ENCODE measurements around the gene ARHGAP21. TPM values are rescaled to one million over a fixed set of nuclear protein-coding genes. Genes with fewer than 3 reads are reported as not detected.
A peak's percentile ranks its signal among the peaks of the same experiment; 100 is the strongest.
"Not testable (repeated sequence)": the region's sequence is repeated elsewhere in the genome, so short reads cannot be mapped to it uniquely, and the experiment has no call there.

ARHGAP21 gene
- 100 to 1,000 TPM in 1 of 2 donors, 10 to 100 TPM in 1; 95.6 to 101 TPM for total RNA-seq

DNA sequence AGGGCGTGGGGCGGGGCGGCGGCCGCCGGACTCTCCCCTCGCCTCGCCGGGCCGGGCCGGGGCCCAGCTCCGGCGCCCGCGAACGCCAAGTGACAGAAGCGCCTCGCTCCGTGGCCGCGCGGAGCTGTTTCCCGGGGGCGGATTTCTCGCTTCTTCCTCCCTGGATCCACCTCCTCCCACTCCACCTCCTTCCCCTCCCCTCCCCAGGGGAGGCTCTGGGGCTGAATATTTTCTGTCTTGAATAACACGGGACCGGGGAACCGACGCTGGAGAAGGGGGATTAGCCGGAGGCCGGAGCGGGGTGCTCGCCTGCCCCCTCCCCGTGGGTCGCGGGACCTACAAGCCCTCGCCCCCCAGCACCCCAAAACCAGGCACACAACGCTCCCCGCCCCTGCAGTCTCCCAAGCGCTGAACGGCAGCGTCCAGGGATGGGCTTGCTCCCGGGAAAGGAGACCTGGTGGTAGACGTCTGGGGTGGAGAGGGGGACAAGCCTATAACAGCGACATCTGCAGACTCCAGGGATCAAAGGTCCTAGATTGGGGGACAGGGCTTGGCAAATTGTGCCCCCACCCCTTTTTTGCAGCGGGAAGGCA, at the start of gene ARHGAP21:
Gene ARHGAP21 (minus strand): TSS at position 100 of the 593 bp plus-strand sequence. CDS start 1,988 bp downstream, outside the sequence.
- Histone ChIP-seq H3K4me1 (ENCODE audit: control insufficient read depth in 1 of 2, low read depth in 2 of 2) (peaks cover 3 to 21% of the 10 kb centered on the region in 2 donors), H3K4me3 (peak within 1 kb of the TSS; percentile 97), H3K27ac (peak within 1 kb of the TSS; percentile 96 to 98), H3K36me3 (no peaks in the 10 kb centered on the region), H3K27me3 (replicated peaks; ENCODE audit: insufficient read depth) (no peaks in the 10 kb centered on the region), H3K9me3 (no peaks in the 10 kb centered on the region)
- peak; percentile 21 for DNase-seq (ENCODE audit: low spot score)
- peak; percentile 33 for ATAC-seq (ENCODE audit: insufficient number of reproducible peaks, low FRiP score, low read depth)
- TF ChIP-seq, protein P1, sequence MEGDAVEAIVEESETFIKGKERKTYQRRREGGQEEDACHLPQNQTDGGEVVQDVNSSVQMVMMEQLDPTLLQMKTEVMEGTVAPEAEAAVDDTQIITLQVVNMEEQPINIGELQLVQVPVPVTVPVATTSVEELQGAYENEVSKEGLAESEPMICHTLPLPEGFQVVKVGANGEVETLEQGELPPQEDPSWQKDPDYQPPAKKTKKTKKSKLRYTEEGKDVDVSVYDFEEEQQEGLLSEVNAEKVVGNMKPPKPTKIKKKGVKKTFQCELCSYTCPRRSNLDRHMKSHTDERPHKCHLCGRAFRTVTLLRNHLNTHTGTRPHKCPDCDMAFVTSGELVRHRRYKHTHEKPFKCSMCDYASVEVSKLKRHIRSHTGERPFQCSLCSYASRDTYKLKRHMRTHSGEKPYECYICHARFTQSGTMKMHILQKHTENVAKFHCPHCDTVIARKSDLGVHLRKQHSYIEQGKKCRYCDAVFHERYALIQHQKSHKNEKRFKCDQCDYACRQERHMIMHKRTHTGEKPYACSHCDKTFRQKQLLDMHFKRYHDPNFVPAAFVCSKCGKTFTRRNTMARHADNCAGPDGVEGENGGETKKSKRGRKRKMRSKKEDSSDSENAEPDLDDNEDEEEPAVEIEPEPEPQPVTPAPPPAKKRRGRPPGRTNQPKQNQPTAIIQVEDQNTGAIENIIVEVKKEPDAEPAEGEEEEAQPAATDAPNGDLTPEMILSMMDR (IDR thresholded peaks at IDR 0.05): no peak

DNA sequence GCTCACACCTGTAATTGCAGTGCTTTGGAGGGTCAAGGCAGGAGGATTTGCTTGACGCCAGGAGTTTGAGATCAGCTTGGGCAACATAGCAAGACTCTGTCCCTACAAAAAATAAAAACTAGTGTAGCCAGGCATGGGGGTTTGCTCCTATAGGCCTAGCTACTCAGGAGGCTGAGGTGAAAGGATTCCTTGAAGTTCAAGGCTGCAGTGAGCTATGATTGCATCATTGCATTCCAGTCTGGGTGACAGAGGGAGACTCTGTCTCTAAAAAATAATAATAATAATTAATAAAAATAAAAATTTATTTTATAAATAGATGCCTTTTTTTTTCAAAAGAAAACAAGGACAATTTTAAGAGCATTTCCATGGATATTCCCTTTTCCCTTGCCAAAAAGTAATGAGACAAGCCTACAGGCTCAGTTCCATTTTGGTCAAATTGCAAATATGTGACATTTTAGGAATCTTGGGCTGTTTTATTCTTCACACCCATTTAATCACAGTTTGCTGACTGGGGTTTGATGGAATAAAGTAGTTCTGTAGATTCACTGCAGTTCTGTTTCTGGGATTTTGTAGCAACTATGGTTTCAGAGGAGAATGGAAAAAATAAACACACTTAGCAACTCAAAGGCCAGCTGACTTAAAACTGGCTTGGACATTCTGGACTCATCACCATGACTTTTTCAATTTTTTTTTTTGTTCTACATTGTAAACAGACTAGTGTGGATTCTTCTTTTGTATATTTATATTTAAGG, 48.4 kb upstream of the ARHGAP21 start:
- DNase-seq (ENCODE audit: low spot score) (no peak), ATAC-seq (ENCODE audit: insufficient number of reproducible peaks, low FRiP score, low read depth) (no peak)
- Histone ChIP-seq H3K9me3 (no peaks in the 10 kb centered on the region), H3K4me1 (ENCODE audit: control insufficient read depth in 1 of 2, low read depth in 2 of 2) (no peaks in the 10 kb centered on the region), H3K27me3 (replicated peaks; ENCODE audit: insufficient read depth) (no peaks in the 10 kb centered on the region), H3K4me3 (no peak overlapping the region), H3K36me3 (no peaks in the 10 kb centered on the region), H3K27ac (no peak overlapping the region)
- TF ChIP-seq, protein P1 (IDR thresholded peaks at IDR 0.05): no peak

DNA sequence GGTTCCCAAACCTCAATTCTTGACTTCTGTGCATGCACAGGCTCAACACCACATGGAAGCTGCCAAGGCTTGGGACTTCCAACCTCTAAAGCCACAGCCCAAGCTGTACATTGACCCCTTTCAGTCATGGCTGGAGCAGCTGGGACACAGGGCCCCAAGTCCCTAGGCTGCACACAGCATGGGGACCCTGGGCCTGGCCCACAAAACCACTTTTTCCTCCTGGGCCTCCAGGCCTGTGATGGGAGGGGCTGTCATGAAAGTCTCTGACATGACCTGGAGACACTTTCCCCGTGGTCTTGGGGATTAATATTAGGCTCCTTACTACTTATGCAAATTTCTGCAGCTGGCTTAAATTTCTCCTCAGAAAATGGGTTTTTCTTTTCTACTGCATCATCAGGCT, 41.3 kb upstream of the ARHGAP21 start:
- H3K4me3 ChIP-seq; ATAC-seq (ENCODE audit: insufficient number of reproducible peaks, low FRiP score, low read depth); H3K27me3 ChIP-seq (replicated peaks; ENCODE audit: insufficient read depth); DNase-seq (ENCODE audit: low spot score); H3K36me3 ChIP-seq; H3K27ac ChIP-seq; H3K4me1 ChIP-seq (ENCODE audit: control insufficient read depth in 1 of 2, low read depth in 2 of 2); H3K9me3 ChIP-seq: not testable (repeated sequence)

DNA sequence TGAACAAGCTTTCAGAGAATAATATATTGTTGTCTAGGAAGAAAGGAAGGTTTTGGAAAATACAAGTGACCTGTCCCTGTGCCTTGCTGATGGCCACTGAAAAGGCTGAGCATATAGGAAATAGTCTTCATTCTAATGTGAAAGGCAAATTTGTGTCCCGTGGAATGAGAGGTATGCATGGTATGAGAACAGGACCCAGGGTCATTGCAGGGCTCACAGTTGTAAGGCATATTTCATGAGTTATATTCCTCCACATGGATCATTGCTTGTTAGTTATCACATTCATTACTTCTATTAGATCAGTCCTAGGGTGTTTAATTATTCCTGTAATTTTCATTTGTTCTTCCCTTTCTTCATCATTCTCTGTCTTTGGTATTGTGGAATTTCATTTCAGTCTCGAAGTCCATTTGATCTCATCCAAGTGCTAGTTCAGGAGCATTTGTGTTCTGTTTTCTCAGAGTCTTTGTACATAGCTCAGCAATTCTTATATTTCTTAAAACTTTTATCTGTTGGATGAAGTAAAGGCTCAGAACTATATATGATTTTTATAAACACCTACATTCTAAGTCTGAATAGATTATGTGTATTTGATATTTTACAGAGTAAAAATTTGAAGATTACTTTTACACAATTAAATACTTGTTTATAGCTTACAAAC, 39.4 kb upstream of the ARHGAP21 start:
- Histone ChIP-seq H3K9me3 (no peaks in the 10 kb centered on the region), H3K4me1 (ENCODE audit: control insufficient read depth in 1 of 2, low read depth in 2 of 2) (peaks cover 0 to 7% of the 10 kb centered on the region in 2 donors), H3K4me3 (no peak overlapping the region), H3K27me3 (replicated peaks; ENCODE audit: insufficient read depth) (no peaks in the 10 kb centered on the region), H3K36me3 (no peaks in the 10 kb centered on the region), H3K27ac (no peak overlapping the region)
- no peak for DNase-seq (ENCODE audit: low spot score)
- TF ChIP-seq, protein P1 (IDR thresholded peaks at IDR 0.05): no peak
- no peak for ATAC-seq (ENCODE audit: insufficient number of reproducible peaks, low FRiP score, low read depth)

DNA sequence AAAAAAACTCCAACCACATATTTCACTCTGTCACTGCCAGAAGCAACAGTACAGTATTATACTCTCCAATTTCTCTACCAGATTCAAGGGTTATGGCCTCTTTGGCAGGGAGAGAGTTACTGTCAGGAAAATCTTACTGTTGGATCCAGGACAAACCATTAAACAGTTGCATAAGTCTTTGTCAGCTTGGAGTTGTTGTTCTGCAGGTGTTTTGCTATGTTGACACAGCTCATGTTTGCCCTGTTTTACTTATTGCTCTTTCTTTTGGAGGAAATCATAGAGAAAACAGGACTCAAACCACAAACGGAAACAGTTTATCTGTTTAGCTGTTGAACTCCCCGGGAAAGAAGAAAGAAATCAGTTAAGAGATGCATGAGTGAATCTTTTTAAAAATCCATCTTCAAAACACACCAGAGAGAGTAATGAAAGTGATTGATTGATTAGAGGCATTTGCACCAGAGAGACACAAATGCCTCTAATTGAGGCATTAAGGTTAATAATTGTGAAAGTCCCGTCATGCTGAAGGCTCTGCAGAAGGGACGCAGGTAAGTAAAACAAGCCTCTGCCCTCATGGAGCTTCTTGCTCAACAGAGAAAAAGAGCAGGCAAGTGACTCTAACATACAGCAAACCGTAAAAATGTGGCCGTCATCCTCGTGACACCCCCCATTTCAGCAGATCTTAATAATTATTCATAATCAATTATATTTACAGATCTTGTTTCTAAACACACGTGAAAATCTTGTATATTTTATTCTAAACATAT, 38.7 kb upstream of the ARHGAP21 start:
- no peak for DNase-seq (ENCODE audit: low spot score)
- no peaks in the 10 kb centered on the region for H3K9me3 ChIP-seq
- no peak overlapping the region for H3K27ac ChIP-seq
- no peaks in the 10 kb centered on the region for H3K36me3 ChIP-seq
- no peaks in the 10 kb centered on the region for H3K27me3 ChIP-seq (replicated peaks; ENCODE audit: insufficient read depth)
- no peak for ATAC-seq (ENCODE audit: insufficient number of reproducible peaks, low FRiP score, low read depth)
- H3K4me1 ChIP-seq (ENCODE audit: control insufficient read depth in 1 of 2, low read depth in 2 of 2): peaks cover 0 to 7% of the 10 kb centered on the region in 2 donors
- TF ChIP-seq, protein P1 (IDR thresholded peaks at IDR 0.05): no peak
- H3K4me3 ChIP-seq: no peak overlapping the region
